Inflammatory macrophage treated with lipopolysaccharide for 1 hour (primary cell): ENCODE measurements around the gene SEPTIN5.
"Not testable (repeated sequence)": the region's sequence is repeated elsewhere in the genome, so short reads cannot be mapped to it uniquely, and the experiment has no call there.

Source experiments
- DNase-seq, 2 donors: peaks; one replicate each; pipeline ENCODE4 v3.0.0-alpha.2; 2020 to 2022

Gene SEPTIN5

DNA sequence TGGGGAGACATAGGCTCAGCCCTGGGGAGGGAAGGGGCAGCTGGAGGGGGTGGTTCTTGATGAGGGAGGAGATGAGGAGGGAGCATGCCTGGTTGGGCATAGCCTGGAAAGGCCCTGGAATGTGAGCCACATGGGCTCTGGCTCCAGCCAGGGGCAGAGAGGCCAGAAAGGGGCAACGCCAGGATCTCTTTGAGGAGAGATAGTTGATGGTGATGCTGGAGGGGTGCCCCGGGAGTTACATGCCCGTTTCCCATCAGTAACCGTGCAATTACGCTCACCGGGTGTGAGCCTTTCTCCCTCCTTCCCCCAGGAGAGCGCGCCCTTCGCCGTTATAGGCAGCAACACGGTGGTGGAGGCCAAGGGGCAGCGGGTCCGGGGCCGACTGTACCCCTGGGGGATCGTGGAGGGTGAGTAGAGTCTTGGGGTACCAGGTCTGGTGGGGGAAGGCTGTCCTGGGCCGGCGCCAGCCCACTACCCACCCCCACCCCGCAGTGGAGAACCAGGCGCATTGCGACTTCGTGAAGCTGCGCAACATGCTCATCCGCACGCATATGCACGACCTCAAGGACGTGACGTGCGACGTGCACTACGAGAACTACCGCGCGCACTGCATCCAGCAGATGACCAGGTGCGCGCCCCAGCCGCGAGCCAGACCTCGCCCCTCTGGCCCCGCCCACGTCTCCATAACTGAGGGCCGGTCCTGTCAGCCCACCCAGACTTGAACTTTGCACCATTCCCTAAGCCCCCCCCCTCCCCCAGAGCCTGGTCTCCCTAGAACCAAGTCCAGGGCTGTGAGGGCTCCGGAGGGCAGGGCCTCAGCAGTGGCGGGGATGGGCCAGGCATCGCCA, 7.3 kb downstream of the SEPTIN5 start:
- DNase-seq = no peak

DNA sequence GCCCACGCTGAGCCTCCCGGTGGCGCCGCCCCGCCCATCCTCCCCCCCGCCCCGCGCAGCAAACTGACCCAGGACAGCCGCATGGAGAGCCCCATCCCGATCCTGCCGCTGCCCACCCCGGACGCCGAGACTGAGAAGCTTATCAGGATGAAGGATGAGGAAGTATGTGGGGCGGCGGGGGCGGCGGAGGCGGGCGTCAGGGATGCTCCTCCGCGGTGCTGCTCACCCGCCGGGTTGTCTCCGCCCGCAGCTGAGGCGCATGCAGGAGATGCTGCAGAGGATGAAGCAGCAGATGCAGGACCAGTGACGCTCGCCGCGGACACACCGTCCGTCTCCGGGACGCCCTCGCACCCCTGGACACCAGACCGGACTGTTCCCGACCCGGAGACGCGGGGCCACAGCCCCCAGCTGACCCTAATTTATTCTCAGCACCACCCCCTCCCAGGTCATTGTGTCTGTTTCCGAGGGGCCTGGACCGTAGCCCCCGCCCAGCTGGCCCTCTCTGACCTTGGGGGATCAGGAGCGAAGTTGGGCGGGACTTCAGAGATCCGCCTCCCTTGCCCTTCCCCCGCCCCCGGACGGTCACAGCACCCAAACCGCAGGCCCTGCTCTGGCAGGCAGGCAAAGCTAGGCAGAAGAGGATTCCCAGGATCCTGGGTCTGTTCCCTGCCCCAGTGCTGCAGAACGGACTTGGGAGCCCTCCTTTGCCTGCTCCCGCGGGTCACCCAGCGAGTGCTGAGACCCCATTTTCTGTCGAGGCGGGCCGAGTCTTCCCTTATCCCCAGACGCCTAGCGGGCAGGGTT, 8.1 kb downstream of the SEPTIN5 start:
- no peak for DNase-seq

DNA sequence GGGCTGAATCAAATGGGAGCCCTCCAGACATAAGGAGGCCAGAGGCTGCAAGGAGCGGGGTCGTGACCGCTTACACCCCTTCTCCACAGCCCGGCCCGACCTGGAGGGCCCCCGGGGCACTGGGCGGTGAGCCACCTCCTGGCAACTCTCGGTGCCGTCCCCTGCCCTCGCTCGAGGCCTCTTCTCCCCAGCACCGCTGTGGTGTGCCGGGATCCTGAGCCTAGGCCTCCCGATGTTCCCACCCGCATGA, 8.6 kb downstream of the SEPTIN5 start:
- no peak for DNase-seq

DNA sequence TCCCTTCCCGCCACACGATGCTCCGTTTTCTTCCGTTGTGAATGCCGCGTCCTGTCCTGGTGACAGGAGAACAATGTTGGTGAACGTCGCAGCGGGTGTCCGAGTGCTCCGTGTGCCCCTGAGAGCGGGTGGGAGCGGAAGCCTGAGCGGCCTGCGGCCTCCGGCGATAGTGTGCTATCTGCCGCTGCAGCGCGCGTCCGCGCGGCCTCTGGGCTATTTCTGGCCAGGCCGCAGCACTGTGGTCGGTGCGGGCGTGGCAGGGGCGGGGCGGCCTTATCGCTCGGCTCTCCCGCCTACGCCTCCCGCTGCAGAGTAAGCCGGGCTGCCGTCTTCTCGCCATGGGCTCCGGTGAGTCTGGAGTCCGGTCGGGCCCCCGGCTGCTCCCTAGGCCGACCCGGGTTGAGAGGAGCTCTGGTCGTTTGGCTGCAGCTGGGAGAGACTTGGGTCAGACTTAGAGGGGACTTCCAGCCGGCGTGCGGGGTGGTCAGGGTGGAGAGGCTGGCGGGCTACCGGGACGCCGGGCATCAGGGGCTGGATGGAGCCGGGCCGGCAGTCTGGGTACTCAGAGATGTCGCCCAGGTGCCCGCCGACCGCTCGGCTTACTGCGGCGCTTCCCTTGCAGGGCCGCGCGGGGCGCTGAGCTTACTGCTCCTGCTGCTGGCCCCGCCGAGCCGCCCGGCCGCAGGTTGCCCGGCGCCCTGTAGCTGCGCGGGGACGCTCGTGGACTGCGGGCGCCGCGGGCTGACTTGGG, 9.1 kb downstream of the SEPTIN5 start, which contains the start of gene GP1BB:
Gene GP1BB (plus strand): TSS at position 308 of the 751 bp plus-strand sequence. CDS start 31 bp downstream, at position 339.
- peak in 1 of 2 donors; percentile 7 for DNase-seq

DNA sequence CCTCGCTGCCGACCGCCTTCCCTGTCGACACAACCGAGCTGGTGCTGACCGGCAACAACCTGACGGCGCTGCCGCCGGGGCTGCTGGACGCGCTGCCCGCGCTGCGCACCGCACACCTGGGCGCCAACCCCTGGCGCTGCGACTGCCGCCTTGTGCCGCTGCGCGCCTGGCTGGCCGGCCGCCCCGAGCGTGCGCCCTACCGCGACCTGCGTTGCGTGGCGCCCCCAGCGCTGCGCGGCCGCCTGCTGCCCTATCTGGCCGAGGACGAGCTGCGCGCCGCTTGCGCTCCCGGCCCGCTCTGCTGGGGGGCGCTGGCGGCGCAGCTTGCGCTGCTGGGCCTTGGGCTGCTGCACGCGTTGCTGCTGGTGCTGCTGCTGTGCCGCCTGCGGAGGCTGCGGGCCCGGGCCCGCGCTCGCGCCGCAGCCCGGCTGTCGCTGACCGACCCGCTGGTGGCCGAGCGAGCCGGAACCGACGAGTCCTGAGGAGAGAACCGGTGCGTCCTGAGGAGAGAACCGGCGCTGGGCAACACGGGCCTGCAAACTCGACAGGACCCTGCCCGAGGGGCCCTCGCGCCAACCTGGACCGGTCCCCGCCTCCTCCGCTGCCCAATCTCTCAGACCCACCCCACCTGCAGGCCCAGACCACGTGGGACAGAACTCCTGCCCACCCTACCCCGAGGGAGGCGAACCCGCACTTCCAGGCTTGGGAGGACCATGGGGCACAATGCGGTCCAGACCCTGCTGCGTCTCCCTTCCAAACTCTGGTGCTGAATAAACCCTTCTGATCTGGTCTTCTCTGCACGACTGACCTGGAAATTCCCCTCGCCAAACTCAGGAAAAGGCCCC, 9.9 kb downstream of the SEPTIN5 start:
- DNase-seq = peak; percentile 13 to 29

DNA sequence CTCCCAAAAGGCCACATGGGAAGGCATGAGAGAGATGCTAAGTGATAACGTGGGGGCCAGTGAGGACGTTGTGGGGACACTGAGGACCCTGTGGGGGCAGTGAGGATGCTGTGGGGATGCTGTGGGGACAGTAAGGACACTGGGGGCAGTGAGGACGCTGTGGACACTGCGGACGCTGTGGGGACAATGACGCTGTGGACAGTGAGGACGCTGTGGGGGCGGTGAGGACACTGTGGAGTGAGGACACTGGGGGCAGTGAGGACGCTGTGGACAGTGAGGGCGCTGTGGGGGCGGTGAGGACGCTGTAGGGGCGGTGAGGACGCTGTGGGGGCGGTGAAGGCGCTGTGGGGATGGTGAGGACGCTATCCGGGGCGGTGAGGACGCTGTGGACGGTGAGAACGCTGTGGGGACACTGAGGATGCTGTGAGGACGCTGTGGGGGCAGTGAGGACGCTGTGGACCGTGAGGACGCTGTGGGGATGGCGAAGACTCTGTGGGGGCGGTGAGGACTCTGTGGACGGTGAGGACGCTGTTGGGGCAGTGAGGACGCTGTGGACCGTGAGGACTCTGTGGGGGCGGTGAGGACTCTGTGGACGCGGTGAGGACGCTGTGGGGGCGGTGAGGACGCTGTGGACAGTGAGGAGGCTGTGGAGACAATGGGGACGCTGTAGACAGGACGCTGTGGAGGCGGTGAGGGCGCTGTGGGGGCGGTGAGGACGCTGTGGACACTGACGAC, 10.8 kb downstream of the SEPTIN5 start:
- no peak for DNase-seq

DNA sequence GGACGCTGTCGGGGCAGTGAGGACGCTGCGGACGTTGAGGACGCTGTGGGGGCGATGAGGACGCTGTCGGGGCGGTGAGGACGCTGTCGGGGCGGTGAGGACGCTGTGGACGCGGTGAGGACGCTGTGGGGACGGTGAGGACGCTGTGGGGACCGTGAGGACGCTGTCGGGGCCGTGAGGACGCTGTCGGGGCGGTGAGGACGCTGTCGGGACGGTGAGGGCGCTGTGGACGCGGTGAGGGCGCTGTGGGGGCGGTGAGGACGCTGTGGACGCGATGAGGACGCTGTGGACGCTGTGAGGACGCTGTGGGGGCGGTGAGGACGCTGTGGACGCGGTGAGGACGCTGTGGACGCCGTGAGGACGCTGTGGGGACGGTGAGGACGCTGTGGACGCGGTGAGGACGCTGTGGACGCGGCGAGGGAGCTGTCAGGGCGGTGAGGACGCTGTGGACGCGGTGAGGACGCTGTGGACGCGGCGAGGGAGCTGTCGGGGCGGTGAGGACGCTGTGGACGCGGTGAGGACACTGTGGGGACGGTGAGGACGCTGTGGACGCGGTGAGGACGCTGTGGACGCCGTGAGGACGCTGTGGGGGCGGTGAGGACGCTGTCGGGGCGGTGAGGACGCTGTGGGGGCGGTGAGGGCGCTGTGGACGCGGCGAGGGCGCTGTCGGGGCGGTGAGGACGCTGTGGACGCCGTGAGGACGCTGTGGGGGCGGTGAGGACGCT, 11.9 kb downstream of the SEPTIN5 start:
- not testable (repeated sequence) for DNase-seq

DNA sequence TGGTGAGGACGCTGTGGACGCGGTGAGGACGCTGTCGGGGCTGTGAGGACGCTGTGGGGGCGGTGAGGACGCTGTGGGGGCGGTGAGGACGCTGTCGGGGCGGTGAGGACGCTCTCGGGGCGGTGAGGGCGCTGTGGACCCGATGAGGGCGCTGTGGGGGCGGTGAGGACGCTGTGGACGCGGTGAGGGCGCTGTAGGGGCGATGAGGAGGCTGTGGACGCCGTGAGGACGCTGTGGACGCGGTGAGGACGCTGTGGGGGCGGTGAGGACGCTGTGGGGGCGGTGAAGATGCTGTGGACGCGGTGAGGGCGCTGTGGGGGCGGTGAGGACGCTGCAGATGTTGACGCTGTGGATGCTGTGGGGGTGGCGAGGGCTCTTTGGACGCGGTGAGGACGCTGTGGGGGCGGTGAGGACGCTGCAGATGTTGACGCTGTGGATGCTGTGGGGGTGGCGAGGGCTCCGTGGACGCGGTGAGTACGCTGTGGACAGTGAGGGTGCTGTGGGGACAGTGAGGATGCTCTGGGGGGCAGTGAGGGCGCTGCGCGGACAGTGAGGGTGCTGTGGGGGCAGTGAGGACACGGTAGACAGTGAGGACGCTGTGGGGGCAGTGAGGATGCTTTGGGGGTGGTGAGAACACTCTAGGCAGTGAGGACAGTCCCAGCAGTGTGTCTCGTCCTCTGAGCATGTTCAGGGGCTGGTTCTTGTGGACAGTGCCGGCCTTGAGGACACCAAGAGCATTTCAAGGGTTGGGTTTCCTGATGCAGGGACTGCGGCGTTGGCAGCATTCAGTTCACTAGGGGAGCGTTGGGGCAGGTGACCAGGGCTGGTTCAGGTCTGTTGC, 13.2 kb downstream of the SEPTIN5 start:
- DNase-seq = no peak

DNA sequence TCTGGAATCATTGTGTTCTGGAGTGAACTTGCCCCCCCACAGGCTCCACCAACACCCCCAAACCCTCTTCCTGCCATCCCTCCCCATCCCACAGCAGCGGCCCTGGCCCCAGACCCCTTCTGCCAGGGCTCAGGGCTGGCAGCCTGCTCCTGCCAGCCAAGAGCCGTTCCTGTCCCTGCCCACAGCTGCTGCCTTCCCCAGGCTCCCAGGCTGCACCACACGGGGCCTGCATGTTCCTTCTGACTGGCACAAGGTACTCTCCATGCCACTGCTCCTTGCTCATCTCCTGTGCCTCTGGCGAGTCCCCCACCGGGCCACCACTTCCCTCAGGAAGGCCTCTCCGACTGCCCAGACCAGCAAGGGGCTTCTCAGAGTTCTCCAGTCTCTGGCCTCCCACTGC, 14.0 kb downstream of the SEPTIN5 start:
- no peak for DNase-seq

DNA sequence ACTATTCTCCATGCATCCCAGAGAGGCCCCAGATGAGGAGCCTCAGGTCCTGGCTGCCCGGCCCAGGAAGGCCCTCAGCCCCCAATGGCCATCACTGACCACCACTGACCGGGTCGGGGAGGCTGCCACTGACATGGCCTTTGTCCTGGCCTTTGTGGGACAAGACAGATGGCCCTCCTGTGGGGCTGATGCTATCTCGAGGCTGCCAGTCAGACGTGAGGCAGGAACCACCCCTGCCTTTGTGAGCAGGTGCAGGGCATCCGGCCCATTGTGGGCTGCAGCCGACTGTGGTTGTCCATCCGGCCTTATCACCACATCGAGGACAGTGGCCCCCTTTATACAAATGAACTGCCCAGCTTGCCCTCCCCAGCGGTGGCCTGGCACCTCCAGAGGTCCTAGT, 14.5 kb downstream of the SEPTIN5 start:
- no peak for DNase-seq

DNA sequence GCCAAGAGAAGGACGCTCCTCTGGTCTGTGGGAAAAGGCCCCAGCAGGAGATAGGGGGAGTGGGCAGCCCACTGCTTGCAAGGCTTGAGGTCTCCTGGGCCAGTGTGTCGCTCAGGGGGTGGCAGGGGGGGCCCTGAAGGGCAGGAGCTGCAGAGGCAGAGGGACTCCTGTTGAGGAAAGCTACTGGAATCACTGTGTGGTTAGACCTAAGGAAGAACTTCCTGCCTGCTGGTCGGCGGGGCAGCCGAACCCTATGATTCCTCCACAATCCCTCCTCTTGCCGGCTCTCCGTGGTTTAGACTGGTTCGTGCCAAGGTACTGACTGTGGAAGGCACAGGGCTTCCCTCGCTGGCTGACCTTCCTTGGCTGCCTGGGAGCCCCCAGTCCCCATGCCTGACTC, 15.2 kb downstream of the SEPTIN5 start:
- DNase-seq = no peak

DNA sequence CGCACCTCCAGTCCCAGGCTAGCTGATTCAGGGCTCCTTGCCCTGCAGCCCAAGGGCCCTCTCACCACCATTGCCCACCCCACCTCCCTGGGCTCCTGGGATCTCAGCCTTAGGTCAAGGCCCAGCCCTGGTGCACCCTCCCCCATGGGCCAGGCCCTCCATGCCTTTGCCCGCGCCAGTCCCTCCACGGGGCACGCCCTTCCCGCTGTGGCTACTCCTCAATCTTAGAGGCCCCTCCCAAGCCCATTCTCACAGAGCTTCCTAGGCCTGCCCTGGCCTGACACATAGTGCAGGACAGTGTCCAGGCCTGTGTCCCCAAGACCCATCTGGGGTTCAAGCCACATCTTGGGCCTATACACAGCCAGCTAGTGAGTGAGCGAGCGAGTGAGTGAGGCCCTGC, 15.9 kb downstream of the SEPTIN5 start:
- DNase-seq = no peak

DNA sequence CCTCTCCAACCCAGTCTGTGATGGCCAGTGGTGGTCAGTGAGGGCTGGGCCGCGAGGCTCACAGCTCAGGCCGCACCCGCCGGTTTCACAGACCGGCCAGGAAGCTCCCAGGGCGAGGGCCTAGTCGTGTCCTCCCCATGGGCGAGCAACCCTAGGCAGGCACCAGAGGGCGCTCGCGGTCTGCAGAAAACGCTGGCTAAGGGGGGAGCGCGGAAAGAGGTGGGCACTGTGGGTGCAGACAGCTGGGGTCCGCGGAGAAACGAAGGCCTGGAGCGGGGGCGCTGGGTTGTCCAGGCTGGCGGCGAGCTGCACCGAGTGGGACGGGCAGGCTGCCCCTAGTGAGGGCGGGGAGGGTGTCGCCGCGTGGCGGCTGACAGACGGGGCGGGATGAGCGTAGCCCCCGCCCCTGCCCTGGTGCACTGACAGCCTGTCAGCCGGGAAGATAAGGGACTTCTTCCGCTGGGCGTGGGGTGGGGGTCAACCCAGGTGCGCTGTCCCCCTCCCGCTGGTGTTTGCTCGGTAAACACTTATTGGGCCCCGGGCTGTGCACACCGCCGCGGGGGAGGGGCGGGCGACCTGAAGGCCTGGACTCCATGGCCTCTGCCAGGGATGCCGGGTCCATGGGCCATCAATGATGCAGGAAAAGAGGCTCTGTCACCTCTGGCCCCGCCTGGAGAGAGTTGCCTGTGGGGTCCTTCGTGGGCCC, 16.5 kb downstream of the SEPTIN5 start:
- DNase-seq = peak; percentile 40 to 92

DNA sequence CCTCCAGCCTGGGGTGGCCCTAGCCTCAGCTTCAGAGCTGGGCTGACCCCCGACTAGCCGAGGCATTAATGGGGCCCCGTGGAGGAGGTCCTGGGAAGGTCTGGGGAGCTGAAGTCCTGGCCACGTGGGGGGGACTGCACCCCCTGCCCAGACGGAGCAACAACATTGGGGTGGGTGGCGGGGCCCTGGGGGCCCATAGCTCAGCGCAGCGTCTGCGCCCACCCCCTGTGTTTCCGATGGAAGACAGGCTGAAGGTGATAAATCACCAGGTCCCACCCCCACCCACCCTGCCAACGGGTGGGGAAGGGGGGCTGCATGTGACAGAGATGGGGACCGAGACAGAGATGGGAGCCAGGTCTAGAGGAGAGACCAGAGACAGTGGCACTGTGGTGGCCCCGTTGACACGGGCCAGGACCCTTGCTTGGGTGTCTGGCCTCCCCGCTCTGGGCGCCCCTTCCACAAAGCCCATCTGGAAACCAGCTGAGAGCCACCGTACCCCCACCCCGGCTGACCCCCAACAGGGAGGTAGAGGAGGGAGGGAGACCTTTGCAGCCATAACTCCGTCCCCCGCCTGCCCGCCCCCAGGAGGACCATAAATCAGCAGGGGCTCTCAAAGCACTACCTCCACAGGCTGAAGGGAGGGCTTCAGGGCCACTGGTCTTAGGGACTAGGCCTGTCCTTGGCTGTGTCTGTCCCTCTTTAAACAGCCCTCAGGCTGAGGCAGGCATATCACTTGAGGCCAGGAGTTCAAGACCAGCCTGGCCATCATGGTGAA, 17.2 kb downstream of the SEPTIN5 start:
- no peak for DNase-seq

DNA sequence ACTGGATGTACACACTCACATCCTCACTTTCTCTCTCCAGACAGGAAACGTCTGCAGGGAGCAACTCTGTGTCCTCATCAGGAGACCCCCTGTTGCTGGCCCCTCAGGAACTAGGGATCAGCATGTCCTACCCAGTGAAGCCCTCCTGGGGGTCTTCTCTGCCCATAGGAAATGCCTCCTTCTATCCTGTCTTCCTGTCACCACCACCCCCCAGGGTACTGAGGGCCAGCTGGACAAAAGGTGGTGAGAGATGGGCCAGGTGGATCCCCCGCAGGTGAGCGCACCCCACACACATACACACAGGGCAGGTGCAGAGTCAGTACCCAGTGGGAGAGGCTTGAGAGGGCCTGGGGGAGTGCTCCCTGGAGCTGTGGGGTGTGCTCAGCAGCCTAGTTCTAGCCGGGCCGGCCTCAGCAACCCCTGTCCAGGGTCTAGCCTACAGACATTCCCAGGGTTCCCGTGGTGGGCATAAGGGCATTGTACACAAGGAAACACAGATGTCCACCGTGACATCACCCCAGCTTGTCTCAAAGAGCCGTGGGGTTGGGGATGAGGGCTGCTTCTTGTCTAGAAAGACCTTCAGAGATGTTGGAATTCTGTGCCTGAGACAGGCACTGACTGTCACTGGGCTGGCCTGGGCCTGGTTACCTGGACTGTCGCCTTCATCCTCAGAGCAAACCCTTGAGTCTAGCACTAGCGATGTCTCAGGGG, 18.3 kb downstream of the SEPTIN5 start:
- DNase-seq = no peak

DNA sequence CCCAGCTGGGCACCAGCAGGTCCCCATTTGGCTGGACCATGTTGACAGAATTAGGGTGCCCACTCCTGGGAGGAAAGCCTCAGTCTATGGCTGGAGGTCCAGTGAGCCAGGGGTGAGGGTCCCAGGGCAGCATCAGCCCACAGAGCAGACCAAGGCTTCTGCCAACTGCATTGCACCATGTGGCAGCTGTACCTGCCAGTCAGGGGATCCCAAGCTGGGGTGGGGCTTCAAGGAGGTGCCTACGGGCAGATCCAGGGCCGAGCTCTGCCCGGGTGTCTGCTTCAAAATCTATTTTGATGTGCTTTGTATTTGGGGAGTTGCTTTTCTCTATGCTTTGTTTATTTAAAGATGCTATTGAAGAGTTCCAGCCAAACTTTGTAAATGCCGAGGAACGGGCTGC, 19.5 kb downstream of the SEPTIN5 start:
- DNase-seq = no peak

DNA sequence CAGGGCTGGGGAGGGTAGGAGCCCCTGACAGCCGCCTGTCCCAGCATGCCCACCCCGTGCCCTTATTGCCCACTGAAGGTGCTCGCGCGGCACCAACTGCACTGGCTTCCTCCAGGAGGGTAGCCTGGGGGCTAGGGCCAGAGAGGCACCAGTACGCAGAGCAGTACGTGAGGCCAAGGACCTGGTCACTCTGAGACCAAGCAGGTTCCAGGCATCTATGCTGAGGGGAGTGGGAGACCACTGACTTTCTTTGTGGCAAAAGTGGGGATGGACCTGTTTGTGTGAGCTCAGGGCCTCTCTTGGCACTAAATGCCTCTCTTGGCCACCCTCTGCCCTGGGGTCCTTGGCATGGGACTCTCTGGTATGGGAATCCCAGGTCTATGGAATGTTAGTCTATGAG, 19.9 kb downstream of the SEPTIN5 start:
- DNase-seq = no peak

DNA sequence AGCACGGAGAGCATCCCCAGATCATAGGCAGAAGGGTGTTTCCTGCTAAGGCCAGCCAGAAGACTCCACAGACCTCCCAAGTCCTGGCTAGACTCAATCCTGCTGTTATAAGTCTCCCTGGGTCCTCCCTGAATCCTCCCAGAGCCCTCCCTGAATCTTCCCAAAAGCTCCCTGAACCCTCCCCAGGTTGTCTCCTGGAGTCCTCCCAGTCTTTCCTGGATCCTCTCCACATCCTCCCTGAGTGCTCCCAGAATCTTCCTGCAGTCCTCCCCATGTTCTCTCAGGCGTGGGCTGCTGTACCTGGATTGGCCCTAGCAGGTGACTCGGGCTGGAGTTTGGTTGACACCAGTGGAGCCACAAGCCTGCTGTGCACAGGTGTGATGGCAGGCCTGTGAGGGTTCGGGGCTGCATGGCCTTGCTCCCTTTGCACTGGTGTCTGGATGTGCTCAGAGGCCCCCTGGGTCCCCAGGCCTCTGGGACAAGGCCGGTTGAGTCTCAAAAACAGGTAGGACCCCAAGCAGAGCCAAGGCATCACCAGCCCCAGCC, 20.6 kb downstream of the SEPTIN5 start:
- no peak for DNase-seq
